Fibroblast of skin of right biceps (primary cell): ENCODE data around the gene GBA2.

ENCODE experiments used
- DNase-seq: peaks from one replicate; pipeline ENCODE4 v3.0.0-alpha.2; 2013

GBA2 gene

DNA sequence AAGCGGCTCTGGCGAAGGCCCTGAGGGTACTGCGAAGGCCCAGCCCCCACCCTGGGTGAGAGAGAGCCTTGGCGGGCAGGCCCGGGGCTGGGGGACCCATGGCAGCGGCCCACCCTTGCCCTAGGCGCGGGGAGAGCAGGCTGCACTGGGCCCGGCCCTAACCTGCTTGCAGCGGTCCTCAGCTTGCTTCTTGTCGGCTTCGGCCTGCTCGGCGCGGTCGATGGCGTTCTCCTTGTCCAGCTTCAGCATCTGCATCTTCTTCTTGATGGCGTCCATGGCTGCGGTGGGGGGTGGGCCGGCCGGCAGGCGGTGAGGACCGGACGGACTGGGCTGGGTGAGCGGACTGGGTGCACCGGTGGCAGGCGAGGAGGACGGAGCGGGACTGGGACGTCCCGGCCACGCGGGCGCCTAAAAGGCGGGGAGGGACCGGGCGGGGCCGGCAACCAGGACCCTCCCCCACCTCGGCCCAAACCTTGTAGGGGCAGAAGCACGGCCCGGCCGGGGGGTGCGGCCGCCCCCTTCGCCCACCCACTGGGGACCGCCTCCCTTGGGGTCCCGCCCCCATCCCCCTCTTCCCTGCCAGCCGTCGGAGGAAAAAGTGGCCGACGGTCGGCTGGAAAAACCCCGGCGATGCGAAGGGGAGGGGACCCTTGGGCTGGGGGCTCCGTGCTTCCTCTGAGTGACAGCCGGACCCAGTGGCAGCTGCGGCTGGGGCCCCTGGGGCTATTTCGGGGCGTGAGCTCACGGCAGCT, 59.3 kb downstream of the GBA2 start, which contains the start of gene TPM2:
TSS of gene TPM2 (minus strand) at position 384 of the 752 bp plus-strand sequence. CDS start at position 276, 108 bp downstream.
- DNase-seq, result peak; percentile 95

DNA sequence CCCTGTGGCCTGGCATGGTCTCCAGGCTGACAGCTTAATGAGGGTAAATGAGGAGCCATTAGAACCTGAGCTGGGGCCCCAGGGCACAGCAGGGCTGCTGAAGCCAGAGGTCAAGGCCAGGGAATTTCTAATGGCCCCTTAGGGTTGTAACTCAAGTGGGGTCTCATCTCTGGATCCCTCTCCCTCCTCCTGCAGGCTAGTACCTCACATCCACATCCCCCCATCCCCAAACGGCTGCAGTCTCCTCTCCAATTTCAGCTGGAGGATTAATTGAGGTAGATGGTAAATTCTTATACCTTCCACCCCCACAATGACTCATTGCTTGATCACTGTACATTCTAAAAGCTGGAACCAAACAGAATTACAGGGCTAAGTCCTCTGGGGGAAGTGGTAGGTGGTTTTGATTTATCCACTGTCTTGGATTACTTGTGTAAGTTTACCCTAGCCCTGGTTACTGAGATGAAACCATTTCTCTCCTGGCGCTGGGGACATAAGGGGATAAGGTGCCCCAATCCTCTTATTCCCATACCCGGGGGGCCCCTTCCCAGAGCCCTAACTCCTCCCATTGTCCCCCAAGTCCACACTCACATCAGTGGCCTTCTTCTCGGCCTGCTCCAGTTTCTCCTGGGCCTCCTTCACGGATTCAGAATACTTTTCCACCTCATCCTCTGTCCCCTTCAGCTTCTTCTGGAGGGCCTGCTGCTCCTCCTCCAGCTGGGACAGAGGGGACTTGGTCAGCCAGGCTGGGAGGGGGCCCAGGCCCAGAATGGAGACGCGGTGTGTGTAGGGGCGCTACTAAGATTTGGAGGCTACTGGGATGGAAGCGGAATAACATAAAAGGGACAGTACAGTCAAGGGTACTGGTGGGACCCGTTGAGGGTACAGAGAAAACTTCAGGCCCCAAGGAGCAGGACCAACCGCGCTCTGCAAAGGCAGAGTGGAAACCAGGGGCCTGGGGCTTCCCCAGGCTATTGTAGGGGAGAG, 60.2 kb downstream of the GBA2 start:
- DNase-seq, result peak; percentile 90

DNA sequence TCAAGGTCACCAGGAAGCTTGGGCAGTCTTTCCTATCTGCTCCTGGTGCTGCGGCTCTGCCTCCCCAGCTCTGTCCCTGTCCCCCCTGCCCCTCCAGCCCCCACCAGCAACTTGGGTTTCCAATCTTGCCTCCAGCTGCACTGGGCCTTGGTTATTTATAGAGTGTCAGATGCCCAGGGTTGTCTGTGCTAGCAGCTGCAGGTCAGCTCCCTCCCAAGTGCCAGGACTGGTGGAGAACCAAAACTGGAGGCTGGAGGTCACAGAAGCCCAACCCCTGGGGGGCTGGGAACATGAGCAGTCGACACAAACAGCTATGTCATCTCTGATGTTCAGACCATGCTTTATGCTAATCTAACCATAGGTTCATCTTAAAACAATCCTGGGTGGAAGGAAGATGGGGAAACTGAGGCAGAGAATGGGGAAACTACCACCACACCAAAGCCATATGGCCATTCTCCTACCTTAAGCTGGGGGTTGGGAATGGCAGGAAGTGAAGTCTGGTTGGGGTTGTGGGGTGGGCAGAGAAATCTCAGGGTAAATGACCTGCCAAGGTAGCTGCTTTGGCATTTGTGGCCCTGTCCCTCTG, 61.0 kb downstream of the GBA2 start:
- DNase-seq, result no peak

DNA sequence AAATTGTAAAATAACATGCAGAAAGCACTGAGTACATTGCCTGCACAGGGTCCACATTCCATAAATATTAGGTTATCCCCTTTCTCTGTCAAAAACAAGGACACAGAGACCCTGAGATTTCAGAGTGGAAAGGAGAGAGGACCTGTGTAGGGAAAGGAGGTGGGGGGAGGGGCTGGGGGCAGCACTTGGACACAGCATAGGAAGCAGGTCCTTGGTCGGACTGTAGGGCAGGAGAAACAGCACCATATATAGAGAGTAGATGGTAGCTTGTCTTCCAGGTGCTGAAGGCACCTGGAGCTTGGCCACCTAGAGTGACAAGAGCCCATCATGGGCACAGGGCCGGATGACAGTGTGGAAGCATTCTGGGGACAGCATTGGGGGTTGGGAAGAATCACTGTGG, 61.7 kb downstream of the GBA2 start:
- no peak for DNase-seq
